ENCODE results near the gene C5orf24. TPM values are rescaled to one million over a fixed set of nuclear protein-coding genes. Genes with fewer than 3 reads are reported as not detected.
A peak's percentile ranks its signal among the peaks of the same experiment; 100 is the strongest.

C5orf24 gene
- total and polyA plus RNA-seq, 2 donors from 2014 or later: 18.2 to 46.1 TPM

DNA sequence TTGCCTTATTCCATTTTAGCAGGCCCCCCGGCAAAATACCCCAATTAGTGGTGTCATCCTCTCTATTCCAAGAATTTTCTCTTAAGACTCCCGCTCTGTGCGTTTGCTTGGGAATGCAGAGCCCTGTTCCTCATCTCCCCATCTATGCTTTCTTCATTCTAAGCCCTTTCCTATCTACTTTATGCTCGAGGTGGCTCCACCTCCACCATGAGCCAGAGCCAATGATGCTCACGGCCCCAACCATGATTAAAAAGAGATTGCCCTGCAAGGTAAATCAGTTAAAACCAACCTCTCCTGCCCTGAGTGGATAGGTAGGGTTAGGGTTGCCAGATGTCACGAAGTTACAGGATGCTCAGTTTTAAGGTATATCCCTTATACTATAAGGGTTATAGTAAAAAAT is 27.7 kb downstream of the C5orf24 start:
- Histone ChIP-seq H3K27me3 (ENCODE audit: control insufficient read depth, insufficient read depth, low read length) (no peaks in the 10 kb centered on the region), H3K9me3 (ENCODE audit: control insufficient read depth in 2 of 3, insufficient read depth in 1 of 3, low read length in 3 of 3) (no peaks in the 10 kb centered on the region), H3K36me3 (ENCODE audit: control insufficient read depth in 2 of 3, insufficient read depth in 3 of 3, low read length in 3 of 3) (no peaks in the 10 kb centered on the region), H3K4me1 (ENCODE audit: control insufficient read depth in 2 of 3, insufficient read depth in 2 of 3, low read depth in 1 of 3, low read length in 3 of 3) (peaks cover 0 to 4% (median 0%) of the 10 kb centered on the region in 3 donors), H3K27ac (ENCODE audit: low read depth in 2 of 2, low read length in 2 of 2) (peak overlapping the region in 1 of 2 donors; percentile 92), H3K9ac (ENCODE audit: low read length in 3 of 3) (peak overlapping the region in 1 of 3 donors; percentile 72), H3K4me3 (ENCODE audit: low read length in 3 of 3) (peak overlapping the region in 2 of 3 donors; percentile 68 to 92)
- intact Hi-C loops (cut with DNase I): no loop called here
- no peak for FAIRE-seq
- DNase-seq: peak in 1 of 5 donors; percentile 3
- TF ChIP-seq, protein P1, sequence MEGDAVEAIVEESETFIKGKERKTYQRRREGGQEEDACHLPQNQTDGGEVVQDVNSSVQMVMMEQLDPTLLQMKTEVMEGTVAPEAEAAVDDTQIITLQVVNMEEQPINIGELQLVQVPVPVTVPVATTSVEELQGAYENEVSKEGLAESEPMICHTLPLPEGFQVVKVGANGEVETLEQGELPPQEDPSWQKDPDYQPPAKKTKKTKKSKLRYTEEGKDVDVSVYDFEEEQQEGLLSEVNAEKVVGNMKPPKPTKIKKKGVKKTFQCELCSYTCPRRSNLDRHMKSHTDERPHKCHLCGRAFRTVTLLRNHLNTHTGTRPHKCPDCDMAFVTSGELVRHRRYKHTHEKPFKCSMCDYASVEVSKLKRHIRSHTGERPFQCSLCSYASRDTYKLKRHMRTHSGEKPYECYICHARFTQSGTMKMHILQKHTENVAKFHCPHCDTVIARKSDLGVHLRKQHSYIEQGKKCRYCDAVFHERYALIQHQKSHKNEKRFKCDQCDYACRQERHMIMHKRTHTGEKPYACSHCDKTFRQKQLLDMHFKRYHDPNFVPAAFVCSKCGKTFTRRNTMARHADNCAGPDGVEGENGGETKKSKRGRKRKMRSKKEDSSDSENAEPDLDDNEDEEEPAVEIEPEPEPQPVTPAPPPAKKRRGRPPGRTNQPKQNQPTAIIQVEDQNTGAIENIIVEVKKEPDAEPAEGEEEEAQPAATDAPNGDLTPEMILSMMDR (IDR thresholded peaks at IDR 0.05; ENCODE audit: borderline replicate concordance, extremely low read depth, insufficient read depth): no peak

DNA sequence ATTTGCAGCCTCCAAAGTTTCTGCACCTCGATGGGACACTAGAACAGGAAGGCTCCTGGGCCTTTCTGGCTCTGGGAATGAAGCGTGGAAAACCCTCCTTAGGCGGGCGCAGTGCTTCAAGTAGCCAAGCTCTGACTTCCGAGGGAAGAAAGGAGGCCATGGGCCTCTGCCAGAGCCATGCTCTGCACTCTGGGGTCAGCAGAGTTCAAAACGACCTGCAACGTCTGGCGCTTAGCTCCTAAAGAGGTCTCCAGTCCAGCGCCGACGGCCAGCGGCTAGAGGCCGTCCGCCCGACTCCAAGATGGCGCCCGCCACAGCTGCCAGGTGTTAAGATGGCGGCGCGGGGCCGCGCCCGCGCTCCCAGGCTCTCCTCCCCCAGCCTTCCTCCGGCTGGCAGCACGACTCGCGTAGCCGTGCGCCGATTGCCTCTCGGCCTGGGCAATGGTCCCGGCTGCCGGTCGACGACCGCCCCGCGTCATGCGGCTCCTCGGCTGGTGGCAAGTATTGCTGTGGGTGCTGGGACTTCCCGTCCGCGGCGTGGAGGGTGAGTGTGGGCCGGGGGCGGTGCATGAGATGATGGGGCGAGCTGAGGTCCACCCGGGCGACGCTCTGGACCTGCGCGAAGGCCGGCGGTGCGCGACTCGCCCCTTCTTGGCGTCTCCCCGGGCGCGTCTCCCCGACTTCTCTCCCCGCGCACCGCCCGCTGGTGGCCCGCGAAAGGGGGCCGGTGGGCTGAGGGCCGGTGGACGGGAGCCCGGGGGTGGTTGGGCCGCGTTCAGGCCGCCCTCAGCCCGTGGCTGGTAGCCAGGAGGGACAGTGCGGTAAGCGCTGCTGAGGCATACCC is 28.4 kb downstream of the C5orf24 start, which contains the start of gene TXNDC15:
Gene TXNDC15 (plus strand): TSS at position 385 of the 844 bp plus-strand sequence. CDS start 57 bp downstream, at position 442.
- peaks cover 0 to 4% (median 0%) of the 10 kb centered on the region in 3 donors for H3K4me1 ChIP-seq (ENCODE audit: control insufficient read depth in 2 of 3, insufficient read depth in 2 of 3, low read depth in 1 of 3, low read length in 3 of 3)
- no peaks in the 10 kb centered on the region for H3K9me3 ChIP-seq (ENCODE audit: control insufficient read depth in 2 of 3, insufficient read depth in 1 of 3, low read length in 3 of 3)
- H3K27me3 ChIP-seq (ENCODE audit: control insufficient read depth, insufficient read depth, low read length): no peaks in the 10 kb centered on the region
- peak within 1 kb of the TSS; percentile 68 to 96 (median 92) for H3K4me3 ChIP-seq (ENCODE audit: low read length in 3 of 3)
- H3K27ac ChIP-seq (ENCODE audit: low read depth in 2 of 2, low read length in 2 of 2): peak within 1 kb of the TSS; percentile 92
- H3K9ac ChIP-seq (ENCODE audit: low read length in 3 of 3): peak within 1 kb of the TSS; percentile 72 to 91 (median 87)
- intact Hi-C loops (cut with DNase I): no loop called here
- no peak for FAIRE-seq
- TF ChIP-seq, protein P1 (IDR thresholded peaks at IDR 0.05; ENCODE audit: borderline replicate concordance, extremely low read depth, insufficient read depth): no peak
- peak; percentile 89 to 95 (median 94) for DNase-seq
- H3K36me3 ChIP-seq (ENCODE audit: control insufficient read depth in 2 of 3, insufficient read depth in 3 of 3, low read length in 3 of 3): no peaks in the 10 kb centered on the region

DNA sequence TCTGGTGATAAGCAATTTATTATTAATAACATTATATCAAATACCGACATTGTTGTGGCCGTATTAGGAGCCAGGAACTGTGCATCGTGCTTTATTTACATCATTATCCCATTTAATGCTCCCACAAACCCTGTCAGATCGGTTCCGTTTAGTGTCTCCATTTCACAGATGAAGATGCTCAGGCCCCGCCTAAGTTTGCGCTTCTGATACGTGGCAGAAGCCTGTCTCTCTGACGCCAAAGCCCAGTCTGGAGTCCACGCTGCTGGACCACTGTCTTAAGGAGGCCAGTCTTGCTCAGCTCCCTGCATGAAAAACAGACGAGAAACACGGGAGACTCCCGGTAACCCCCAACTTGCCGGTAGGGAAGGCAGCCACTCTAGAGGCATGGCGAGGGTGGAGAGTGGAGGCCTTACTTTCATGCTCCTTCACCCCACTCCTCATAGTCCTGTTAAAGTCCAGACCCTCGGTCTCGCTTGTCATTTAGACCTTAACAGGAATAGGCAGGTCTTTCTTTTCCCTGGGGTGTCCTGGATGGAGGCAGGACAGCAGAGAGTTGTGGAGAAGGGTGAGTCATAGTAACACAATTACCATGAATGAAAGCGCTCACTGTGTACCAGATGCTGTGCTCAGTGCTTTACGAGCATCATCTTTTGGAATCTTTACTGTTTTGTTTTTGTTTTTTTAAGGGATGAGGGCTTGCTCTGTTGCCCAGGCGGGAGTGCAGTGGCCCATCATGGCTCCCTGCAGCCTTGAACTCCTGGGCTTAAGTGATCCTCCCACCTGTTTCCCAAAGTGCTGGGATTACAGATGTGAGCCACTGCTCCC is 29.3 kb downstream of the C5orf24 start:
- intact Hi-C loops (cut with DNase I): no loop called here
- peak overlapping the region; percentile 92 for H3K27ac ChIP-seq (ENCODE audit: low read depth in 2 of 2, low read length in 2 of 2)
- H3K9ac ChIP-seq (ENCODE audit: low read length in 3 of 3): peak overlapping the region; percentile 68 to 91 (median 72)
- no peaks in the 10 kb centered on the region for H3K36me3 ChIP-seq (ENCODE audit: control insufficient read depth in 2 of 3, insufficient read depth in 3 of 3, low read length in 3 of 3)
- DNase-seq (peak; percentile 36 to 87 (median 71)), FAIRE-seq (no peak)
- TF ChIP-seq, protein P1 (IDR thresholded peaks at IDR 0.05; ENCODE audit: borderline replicate concordance, extremely low read depth, insufficient read depth): no peak
- peaks cover 0 to 4% (median 0%) of the 10 kb centered on the region in 3 donors for H3K4me1 ChIP-seq (ENCODE audit: control insufficient read depth in 2 of 3, insufficient read depth in 2 of 3, low read depth in 1 of 3, low read length in 3 of 3)
- peak overlapping the region; percentile 68 to 96 (median 92) for H3K4me3 ChIP-seq (ENCODE audit: low read length in 3 of 3)
- no peaks in the 10 kb centered on the region for H3K9me3 ChIP-seq (ENCODE audit: control insufficient read depth in 2 of 3, insufficient read depth in 1 of 3, low read length in 3 of 3)
- H3K27me3 ChIP-seq (ENCODE audit: control insufficient read depth, insufficient read depth, low read length): no peaks in the 10 kb centered on the region
